HG02970 (cell line): ENCODE results near the gene PAX8.

ENCODE experiments used
- ATAC-seq: cut with Tn5 transposase; IDR thresholded peaks from one replicate; pipeline ENCODE4 v1.9.1; 2021; ENCODE audit warnings: mild to moderate bottlenecking, moderate library complexity, moderate number of reproducible peaks; ENCODE audit not compliant: unreplicated experiment, low FRiP score

PAX8 gene

DNA sequence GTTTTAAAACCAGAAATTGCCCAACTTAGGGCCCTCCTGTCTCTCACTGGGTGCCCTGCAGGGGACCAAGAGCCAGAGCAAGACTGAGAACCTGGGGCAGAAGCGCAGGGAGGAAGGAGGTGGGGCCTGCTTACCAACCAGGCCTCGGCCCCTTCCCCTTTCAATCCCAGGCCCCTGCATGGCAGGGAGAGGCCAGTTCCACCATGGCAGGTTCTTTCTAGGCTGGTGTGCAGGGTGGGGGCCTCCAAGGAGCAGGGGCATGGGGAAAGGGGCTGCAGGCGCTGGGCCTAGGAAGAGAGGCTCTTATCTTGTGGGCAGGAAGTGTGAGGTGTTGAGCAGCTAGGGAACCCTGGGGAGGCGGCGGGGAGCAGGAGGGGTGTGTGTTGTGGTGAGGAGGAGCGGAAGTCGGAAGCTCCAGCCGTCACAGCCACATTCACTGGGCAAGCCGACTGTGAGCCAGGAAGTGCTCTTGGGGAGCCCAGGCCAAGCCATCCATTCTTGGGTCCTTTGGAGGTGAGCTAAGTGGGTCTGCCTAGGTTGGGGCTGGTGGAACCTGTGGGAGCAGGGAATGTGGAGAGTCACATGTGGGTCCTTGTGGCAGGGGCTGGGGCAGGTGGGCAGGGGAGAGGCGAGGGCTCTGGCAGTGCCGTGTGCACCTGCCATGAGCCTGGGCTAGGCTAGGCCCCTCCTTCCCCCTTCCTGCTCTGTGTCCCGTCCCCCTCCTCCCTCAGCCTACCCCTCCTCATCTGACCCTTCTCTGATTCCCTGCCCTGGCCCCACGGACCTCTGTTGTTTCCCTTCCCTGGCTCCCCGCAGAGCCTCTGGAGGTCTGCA, 105.0 kb downstream of the PAX8 start, which contains the start of gene PSD4:
PSD4 (plus strand) TSS at position 430 of the 834 bp plus-strand sequence. CDS start 8,486 bp downstream, outside the sequence.
- ATAC-seq, result peak; percentile 58

DNA sequence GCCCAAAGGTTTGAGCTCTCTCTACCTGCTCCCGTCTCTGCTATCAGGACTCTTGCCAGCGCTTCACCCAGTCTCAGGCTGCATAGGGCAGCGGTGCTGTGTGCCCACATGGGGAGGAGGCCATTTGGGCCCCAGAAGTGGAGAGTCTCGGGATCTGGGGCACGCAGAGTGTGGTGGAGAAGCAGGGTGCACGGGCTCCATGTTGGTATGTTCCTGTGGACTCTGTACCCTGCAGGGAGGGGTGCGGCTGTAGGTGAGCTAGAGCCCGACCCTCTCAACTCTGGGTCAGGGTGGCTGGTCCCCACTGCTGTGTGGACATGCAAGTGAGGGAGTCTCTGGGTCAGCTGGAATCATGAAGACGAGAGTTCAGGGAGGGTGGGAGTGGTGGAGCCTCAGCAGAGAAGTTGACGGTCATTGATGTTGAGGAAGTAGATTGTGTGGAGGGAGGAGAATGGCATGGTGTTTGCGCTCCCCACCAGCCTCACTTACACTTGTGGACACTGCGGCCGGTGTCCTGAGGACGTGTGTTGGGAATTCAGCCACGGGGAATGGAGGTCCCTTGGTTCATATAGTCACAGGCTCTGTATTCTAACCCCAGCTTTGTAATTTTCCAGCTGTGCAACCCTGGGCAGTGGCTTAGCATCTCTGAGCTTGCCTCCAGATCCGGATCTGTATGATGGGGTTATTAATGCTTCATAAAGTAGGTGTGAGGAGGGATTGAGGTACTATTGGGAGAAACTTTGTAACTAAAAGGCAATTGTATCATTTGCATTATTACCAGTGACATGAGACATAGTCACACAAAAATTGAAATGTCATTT, 105.8 kb downstream of the PAX8 start:
- ATAC-seq, result no peak

DNA sequence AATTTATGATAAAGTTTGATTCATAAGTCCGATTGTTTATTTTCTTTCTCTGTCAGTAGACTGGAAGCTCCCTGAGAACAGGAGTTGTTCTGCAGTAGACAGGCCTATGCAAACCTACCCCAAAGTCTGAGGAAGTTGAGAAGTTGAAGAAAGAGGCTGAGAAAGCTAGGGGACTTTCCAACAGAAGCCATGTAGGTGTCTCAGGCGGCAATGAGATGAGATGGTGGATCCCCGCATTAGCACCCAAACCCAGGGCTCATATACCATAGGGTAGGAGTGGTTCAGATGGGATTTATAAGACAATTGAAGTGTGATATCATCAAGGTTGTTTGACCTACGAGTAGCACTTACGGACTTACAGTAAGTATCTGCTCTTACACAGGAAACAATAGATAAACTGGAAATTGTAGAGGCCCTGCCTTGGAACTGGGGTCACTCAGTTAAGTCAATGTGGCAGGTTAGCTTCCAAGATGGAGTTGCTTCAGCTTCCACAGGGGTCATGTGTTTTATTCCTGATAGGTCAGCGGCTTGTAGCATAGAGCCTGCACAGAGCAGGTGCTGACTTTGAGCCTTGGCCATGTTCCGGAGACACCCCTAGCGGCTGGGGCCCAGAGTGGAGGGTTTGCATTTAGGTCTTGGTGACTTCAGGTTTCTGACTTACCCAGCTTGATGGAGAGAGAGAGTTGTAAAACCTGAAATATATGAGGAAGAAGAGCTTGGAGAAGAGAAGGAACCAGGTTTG, 107.2 kb downstream of the PAX8 start:
- ATAC-seq, result no peak

DNA sequence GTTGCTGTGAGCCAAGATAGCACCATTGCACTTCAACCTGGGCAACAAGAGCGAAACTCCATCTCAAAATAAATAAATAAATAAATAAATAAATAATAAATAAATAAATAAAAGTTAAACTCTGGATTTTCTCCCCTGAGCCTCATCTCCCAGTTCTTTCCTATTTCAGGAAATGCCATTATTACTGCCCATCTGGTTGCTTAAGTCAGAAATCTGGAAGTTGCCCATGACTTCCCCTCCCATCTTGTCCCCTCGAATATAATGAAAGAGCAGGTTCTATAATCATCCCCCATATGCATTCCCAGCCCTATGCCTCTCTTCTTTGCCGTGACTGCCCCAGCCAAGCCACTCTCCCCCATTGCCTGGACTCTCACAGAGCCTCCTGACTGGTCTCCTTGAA, 109.1 kb downstream of the PAX8 start:
- ATAC-seq, result no peak

DNA sequence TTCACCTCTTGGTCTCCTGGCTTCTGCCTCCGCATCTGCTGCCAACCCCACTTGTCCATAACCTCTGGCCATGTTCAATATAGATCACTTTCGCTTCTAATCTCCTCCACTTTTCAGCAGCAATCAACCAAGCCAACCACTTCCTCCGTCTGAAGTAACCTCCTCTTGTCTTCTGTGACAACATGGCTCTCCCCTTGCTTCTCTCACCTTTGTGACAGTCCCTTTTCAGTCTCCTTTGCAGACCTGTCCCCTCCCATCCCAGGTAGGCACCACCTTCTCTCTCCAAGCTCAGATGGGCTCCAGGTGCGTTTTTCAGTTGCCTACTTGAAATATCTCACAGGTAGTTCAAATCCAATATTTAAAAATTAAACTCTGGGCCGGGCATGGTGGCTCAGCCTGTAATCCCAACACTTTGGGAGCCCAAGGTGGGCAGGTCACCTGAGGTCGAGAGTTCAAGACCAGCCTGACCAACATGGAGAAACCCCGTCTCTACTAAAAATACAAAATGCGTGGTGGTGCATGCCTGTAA, 109.7 kb downstream of the PAX8 start:
- ATAC-seq, result no peak

DNA sequence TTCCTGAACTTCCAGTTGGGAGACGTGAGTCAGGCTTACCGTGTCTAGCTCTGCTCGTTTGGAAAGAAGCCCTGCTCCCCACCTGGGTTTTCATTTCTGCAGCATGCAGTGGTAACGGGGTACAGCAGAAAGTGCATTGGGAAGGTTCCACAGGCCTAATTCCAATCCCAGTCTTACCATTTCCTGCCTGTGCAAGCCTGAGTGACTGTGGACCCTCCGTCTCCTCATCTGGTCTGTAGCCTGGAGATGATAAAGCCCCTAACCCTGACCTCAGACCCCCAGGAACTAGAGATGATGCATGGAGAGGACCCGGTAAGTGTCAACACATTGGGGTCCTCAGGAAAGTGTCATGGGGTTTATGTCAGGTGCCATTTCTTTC, 110.8 kb downstream of the PAX8 start:
- no peak for ATAC-seq

DNA sequence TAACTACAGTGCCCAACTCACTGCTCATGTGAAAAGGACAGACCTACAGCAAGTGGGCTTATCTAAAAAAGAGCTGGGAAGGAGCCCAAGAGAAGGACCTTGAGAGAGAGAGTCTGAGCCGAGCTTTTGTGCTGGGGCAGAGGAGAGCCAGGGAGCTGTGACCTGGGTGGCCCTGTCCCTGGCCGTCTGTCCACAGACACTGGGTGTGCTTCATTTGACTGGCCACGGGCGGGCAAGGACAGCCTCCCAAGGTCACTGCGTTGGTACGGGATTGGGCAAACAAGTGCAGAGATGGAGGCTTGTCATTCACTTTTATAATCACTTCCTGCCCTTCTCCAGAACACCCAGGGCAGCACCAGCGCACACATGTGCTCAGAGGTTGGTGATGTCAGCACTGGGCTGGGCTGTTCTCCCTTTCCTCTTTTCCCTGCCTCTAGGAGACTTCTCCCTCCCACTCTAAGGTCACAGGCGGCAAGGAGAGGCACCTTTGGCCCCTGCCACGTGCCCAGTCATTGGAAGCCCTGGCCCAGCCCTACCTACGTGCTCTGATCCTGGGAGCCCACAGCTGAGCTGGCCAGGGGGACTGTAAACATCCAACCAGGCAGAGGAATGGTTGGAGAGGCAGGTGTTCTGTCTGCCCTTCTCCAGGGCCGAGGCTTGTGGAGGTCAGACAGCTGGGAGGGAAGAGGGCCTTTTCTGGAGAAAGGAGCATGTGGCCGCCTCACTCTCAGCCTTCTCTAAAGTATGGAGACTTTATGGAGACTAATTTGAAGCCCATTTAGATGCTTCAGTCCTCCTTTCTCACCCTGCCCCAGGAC, 111.4 kb downstream of the PAX8 start:
- no peak for ATAC-seq

DNA sequence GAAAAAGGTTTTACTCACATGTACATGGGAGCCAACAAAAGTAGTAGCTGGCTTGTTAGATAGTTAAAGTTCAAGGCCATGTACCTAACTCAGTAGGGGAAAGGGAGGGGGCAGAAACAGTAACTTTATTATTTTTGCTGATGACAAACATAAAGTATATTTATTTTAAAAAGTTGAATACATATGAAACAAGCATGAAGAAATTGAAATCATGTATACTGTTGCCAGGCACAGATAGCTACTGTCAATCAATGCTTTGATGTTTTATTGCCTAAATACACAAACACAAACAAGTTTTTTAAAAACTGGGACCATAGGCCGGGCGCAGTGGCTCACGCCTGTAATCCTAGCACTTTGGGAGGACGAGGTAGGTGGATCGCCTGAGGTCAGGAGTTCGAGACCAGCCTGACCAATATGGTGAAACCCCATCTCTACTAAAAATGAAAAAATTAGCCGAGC, 112.5 kb downstream of the PAX8 start:
- no peak for ATAC-seq
